Endothelial cell of umbilical vein (primary cell): ENCODE data around the gene RPL38. TPM values are rescaled to one million over a fixed set of nuclear protein-coding genes. Genes with fewer than 3 reads are reported as not detected.

Experiments
- Bru-seq: library from RNA; stranded (reverse); fragments of 400-500 nt; gene quantifications from one replicate; lab custom pipeline; 2021; lab: Mats Ljungman, UMichigan
- BruChase-seq, 2 experiments: library from RNA; stranded (reverse); fragments of 400-500 nt; gene quantifications; one replicate each; lab custom pipeline; 2021; lab: Mats Ljungman, UMichigan
- BruUV-seq: library from RNA; stranded (reverse); fragments of 400-500 nt; replicated peaks from 2 replicates; lab custom pipeline; 2021; lab: Mats Ljungman, UMichigan
- CTCF ChIA-PET: fragments of 300-600, 350-600 bp; sonication (Branson Sonifier 250); formaldehyde crosslinking; loops from one replicate; lab custom pipeline; 2021; ENCODE audit warnings: antibody characterized with exemption, inconsistent platforms; lab: Charles Lee
- POLR2A ChIA-PET: fragments of 300-600, 350-600 bp; sonication (Branson Sonifier 250); formaldehyde crosslinking; loops from one replicate; lab custom pipeline; 2021; ENCODE audit warnings: antibody characterized with exemption, inconsistent platforms; lab: Charles Lee
- DNase-seq: peaks from one replicate; pipeline ENCODE4 v3.0.0-alpha.2; 2011; ENCODE audit warnings: low read depth, low spot score
- FAIRE-seq: peaks from 2 replicates; lab custom pipeline; 2011; peaks lifted over from hg19 to GRCh38; lab: Jason Lieb, UNC
- H2AFZ ChIP-seq: 2 replicates; pipeline ENCODE4 v1.6.0; 2012; ENCODE audit warnings: low read depth, low read length, control low read depth, inconsistent platforms
- H3K27ac ChIP-seq: 2 replicates; pipeline ENCODE4 v1.5.1; 2011; ENCODE audit warnings: low read depth, mild to moderate bottlenecking, control low read depth, low read length, moderate library complexity; ENCODE audit not compliant: insufficient read depth
- H3K27me3 ChIP-seq, 2 experiments: 2 replicates each; pipeline versions ENCODE4 v1.6.0 to v1.6.1; 2011; ENCODE audit warnings: low read length in 2 of 2, mixed read lengths in 1 of 2; ENCODE audit not compliant: control insufficient read depth in 2 of 2, insufficient read depth in 2 of 2
- H3K36me3 ChIP-seq, 2 experiments: 2 replicates in 1 of 2; 3 replicates in 1 of 2; pipeline ENCODE4 v1.5.1; 2011; ENCODE audit warnings: low read length in 2 of 2, mild to moderate bottlenecking in 1 of 2, moderate library complexity in 1 of 2; ENCODE audit not compliant: control insufficient read depth in 2 of 2, insufficient read depth in 2 of 2; ENCODE audit errors: extremely low read depth in 1 of 2
- H3K4me1 ChIP-seq: 3 replicates; pipeline ENCODE4 v1.5.1; 2011; ENCODE audit warnings: mild to moderate bottlenecking, low read length; ENCODE audit not compliant: control insufficient read depth, insufficient read depth; ENCODE audit errors: extremely low read depth
- H3K4me2 ChIP-seq: 2 replicates; pipeline ENCODE4 v1.6.1; 2011; ENCODE audit warnings: low read length, control low read depth, mixed read lengths; ENCODE audit not compliant: insufficient read depth
- H3K4me3 ChIP-seq, 3 experiments: fragments of 200-600 bp in 1 of 3; sonication (generic), shearing (Covaris generic) in 1 of 3; replicated peaks in 1 of 3; 2 replicates each; pipeline ENCODE4 v1.5.1; 2011 to 2016; ENCODE audit warnings: control low read depth in 3 of 3, low read length in 3 of 3, mild to moderate bottlenecking in 2 of 3, inconsistent platforms in 1 of 3, low read depth in 1 of 3, moderate library complexity in 1 of 3; ENCODE audit not compliant: insufficient read depth in 1 of 3
- H3K79me2 ChIP-seq: 2 replicates; pipeline ENCODE4 v1.6.0; 2012; ENCODE audit warnings: low read length, inconsistent platforms; ENCODE audit not compliant: control insufficient read depth, insufficient read depth
- H3K9ac ChIP-seq: replicated peaks from 2 replicates; pipeline ENCODE3; 2011; ENCODE audit warnings: low read length, control low read depth; ENCODE audit not compliant: insufficient read depth; ENCODE audit errors: extremely low read depth
- H3K9me1 ChIP-seq: replicated peaks from 3 replicates; pipeline ENCODE4 v1.6.0; 2011; ENCODE audit warnings: mild to moderate bottlenecking, low read length; ENCODE audit not compliant: control insufficient read depth, insufficient read depth; ENCODE audit errors: extremely low read depth
- H3K9me3 ChIP-seq: replicated peaks from 2 replicates; pipeline ENCODE4 v1.5.1; 2012; ENCODE audit warnings: low read length, inconsistent platforms; ENCODE audit not compliant: control insufficient read depth, insufficient read depth
- H4K20me1 ChIP-seq: replicated peaks from 2 replicates; pipeline ENCODE3; 2011; ENCODE audit warnings: mild to moderate bottlenecking, low read length; ENCODE audit not compliant: control insufficient read depth, insufficient read depth; ENCODE audit errors: extremely low read depth
- CTCF ChIP-seq, 2 donors: IDR thresholded peaks; 1 replicate in 1 of 2; 2 replicates in 1 of 2; pipeline ENCODE4 v1.5.1; 2011; ENCODE audit warnings: low read length in 2 of 2, mild to moderate bottlenecking in 2 of 2, moderate library complexity in 2 of 2, control low read depth in 1 of 2, inconsistent platforms in 1 of 2, low read depth in 1 of 2; ENCODE audit not compliant: insufficient read depth in 1 of 2; ENCODE audit errors: extremely low read depth in 1 of 2
- EZH2 ChIP-seq: IDR thresholded peaks from 2 replicates; pipeline ENCODE4 v1.6.1; 2012; ENCODE audit warnings: borderline replicate concordance, low read depth, mild to moderate bottlenecking, moderate library complexity, low read length, inconsistent platforms; ENCODE audit not compliant: severe bottlenecking
- GATA2 ChIP-seq: IDR thresholded peaks from 2 replicates; pipeline ENCODE4 v1.7.0; 2011; ENCODE audit warnings: low read depth, mild to moderate bottlenecking, moderate library complexity, mixed read lengths, low read length; ENCODE audit not compliant: insufficient read length, insufficient read depth
- MAX ChIP-seq: IDR thresholded peaks from 2 replicates; pipeline ENCODE4 v1.6.1; 2011; ENCODE audit not compliant: insufficient read depth, insufficient read length
- MYC ChIP-seq: IDR thresholded peaks from one replicate; pipeline ENCODE4 v1.6.1; 2011; ENCODE audit warnings: mild to moderate bottlenecking, low read depth, low read length
- POLR2A ChIP-seq: IDR thresholded peaks from 2 replicates; pipeline ENCODE4 v1.6.1; 2012; ENCODE audit warnings: low read depth, mild to moderate bottlenecking, control low read depth, low read length
- POLR2AphosphoS5 ChIP-seq: IDR thresholded peaks from 2 replicates; pipeline ENCODE4 v1.6.1; 2012; ENCODE audit warnings: low read depth, mild to moderate bottlenecking, control low read depth, low read length, moderate library complexity; ENCODE audit not compliant: insufficient read depth
- dilution Hi-C: fragments of 300-500 bp; cut with MboI; formaldehyde crosslinking; loops from one replicate; pipeline ENCODE4 v1.15.0; 2019; ENCODE audit warnings: low sequenced_read_pairs; ENCODE audit not compliant: extremely low pct_ligation_motif_present
- intact Hi-C: fragments of 100-400 bp; cut with micrococcal nuclease; formaldehyde crosslinking; loops from one replicate; pipeline ENCODE4 v1.10.0; 2022
- long read RNA-seq: library from polyadenylated mRNA; stranded (forward); transcript quantifications from one replicate; pipeline ENCODE4 v2.0.0, GENCODE V29; 2021
- polyA minus RNA-seq, 3 experiments: library from RNA; depleted of rRNA, polyadenylated mRNA; stranded (reverse); fragments of >200 nt; gene quantifications; 1 replicate in 1 of 3; 2 replicates in 2 of 3; pipeline ENCODE4 v1.2.3, GENCODE V29; 2011
- polyA plus RNA-seq, 4 experiments: library from polyadenylated mRNA; depleted of rRNA in 3 of 4; stranded (reverse) in 3 of 4; unstranded in 1 of 4; fragments of >200 nt; gene quantifications; 2 replicates each; pipeline versions ENCODE4 v1.2.1 to v1.2.3, GENCODE V29; 2011 to 2012; ENCODE audit warnings: missing spikeins in 1 of 4
- total RNA-seq: library from RNA; stranded (reverse); gene quantifications from 2 replicates; pipeline ENCODE4 v1.2.3, GENCODE V29; 2021

Gene RPL38
- total RNA-seq = 1,006 and 1,060 TPM in 2 replicates
- polyA plus RNA-seq = 256 and 366 TPM in 2 replicates
- 1,088 and 1,625 TPM in 2 replicates for polyA plus RNA-seq (2011; cell fraction: cytosol; rRNA removed)
- 326 and 795 TPM in 2 replicates for polyA plus RNA-seq (2011; cell fraction: nucleus; rRNA removed)
- polyA plus RNA-seq (2012) = 3,629 and 5,153 TPM in 2 replicates
- polyA minus RNA-seq = 668 and 715 TPM in 2 replicates
- polyA minus RNA-seq (2011; cell fraction: cytosol; rRNA and poly(A)+ RNA removed) = 605 TPM
- 71.9 and 123 TPM in 2 replicates for polyA minus RNA-seq (2011; cell fraction: nucleus; rRNA and poly(A)+ RNA removed)
- Bru-seq, nascent RNA = percentile 96 among the genes with signal in this experiment
- percentile 91 among the genes with signal in this experiment for BruChase-seq, experiment 1, labeled RNA remaining after a 6-hour chase
- BruChase-seq, experiment 2, labeled RNA remaining after a 2-hour chase = percentile 86 among the genes with signal in this experiment
- long read RNA-seq, transcript RPL38-201 (5 exons, 1,170 nt) = major isoform, 1,347 of 1,612 reads
- long read RNA-seq, transcript RPL38-202 (5 exons, 431 nt) = minor isoform, 168 of 1,612 reads
- long read RNA-seq, transcript RPL38-206 (4 exons, 532 nt) = minor isoform, 82 of 1,612 reads
- long read RNA-seq, partial matches to known transcripts = 7 of 1,612 reads
- long read RNA-seq, other reads (novel, unspliced or antisense) = 8 of 1,612 reads

DNA sequence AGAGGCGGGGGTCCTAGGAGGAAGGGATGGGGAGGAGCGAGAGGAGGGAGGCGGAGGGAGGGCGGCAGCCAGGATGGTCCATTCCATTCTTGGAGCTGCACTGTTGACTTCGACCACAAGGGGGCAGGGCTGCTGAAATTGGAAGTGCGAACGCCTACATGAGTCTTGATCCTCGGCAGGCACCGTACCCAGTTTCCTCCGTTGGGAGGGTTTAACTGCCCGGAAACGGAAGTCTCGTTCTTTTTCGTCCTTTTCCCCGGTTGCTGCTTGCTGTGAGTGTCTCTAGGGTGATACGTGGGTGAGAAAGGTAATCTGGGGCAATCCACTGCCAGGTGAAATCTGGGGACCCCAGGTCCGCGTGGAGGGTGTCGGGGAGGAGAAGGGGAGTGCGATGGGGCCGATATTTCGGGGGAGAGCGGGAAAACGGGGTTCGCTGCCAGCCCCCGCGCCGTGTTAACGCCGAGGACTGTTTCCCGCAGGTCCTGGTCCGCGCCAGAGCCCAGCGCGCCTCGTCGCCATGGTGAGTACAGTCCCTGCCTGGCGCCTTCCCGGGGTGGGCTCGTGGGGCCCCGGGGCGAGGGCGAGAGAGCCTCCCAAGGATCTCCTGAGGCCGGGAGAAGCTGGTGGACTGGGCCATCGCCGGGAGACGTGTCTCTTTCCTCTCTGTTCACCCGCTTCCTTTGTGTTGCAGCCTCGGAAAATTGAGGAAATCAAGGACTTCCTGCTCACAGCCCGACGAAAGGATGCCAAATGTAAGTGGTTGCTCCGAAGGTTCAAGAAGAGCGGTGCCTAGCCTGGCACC, at the start of gene RPL38:
Gene RPL38 (plus strand): TSS at position 240 of the 802 bp plus-strand sequence. CDS start 278 bp downstream, at position 518.
- TF ChIP-seq MAX = peak; percentile 30
- peak; percentile 98 for TF ChIP-seq POLR2A
- TF ChIP-seq POLR2AphosphoS5 = peak; percentile 96
- peak; percentile 97 to 99 for TF ChIP-seq CTCF (IDR thresholded peaks at IDR 0.05; ENCODE audit: extremely low read depth in 1 of 2, insufficient read depth in 1 of 2, low read depth in 1 of 2, low read length in 2 of 2)
- TF ChIP-seq MYC = no peak
- TF ChIP-seq EZH2 = no peak
- TF ChIP-seq GATA2 = no peak
- H3K9ac ChIP-seq = peak within 1 kb of the TSS; percentile 90
- no peaks in the 10 kb centered on the region for H3K9me3 ChIP-seq
- peaks cover 8 to 14% of the 10 kb centered on the region in 2 experiments for H3K27me3 ChIP-seq
- H3K27ac ChIP-seq = peak within 1 kb of the TSS; percentile 74
- peak within 1 kb of the TSS; percentile 79 for H3K4me2 ChIP-seq
- peak within 1 kb of the TSS; percentile 72 to 87 (median 78) for H3K4me3 ChIP-seq
- peak; percentile 98 for FAIRE-seq
- peaks cover 22% of the 10 kb centered on the region for H3K4me1 ChIP-seq
- DNase-seq = peak; percentile 97
- BruUV-seq = TSS peak; percentile 69
- peak within 1 kb of the TSS; percentile 44 for H2AFZ ChIP-seq
- H4K20me1 ChIP-seq = no peaks in the 10 kb centered on the region
- dilution Hi-C loops = no loop called here
- H3K9me1 ChIP-seq = no peaks in the 10 kb centered on the region
- ChIA-PET POLR2A (interaction anchor here (0.9 to 1.6 kb wide), 3 partner anchors 8 to 9 kb away, joined by 3 to 7 read pairs (median 6); partner anchors contain the start of gene TTYH2), CTCF (interaction anchor here (0.6 to 1.2 kb wide), 11 partner anchors 8 to 893 kb away, joined by 3 to 12 read pairs (median 3); partner anchors contain the start of gene TTYH2)
- H3K36me3 ChIP-seq = peaks cover 8 to 13% of the 10 kb centered on the region in 2 experiments
- H3K79me2 ChIP-seq = peaks cover 48% of the 10 kb centered on the region
- intact Hi-C loops = loop anchor here (1.0 to 10.0 kb wide), 4 partner anchors 10 to 1011 kb away; partner anchors contain the start of genes CDC42EP4, COG1 and TTYH2
